ENCODE data around the gene THSD4.

DNA sequence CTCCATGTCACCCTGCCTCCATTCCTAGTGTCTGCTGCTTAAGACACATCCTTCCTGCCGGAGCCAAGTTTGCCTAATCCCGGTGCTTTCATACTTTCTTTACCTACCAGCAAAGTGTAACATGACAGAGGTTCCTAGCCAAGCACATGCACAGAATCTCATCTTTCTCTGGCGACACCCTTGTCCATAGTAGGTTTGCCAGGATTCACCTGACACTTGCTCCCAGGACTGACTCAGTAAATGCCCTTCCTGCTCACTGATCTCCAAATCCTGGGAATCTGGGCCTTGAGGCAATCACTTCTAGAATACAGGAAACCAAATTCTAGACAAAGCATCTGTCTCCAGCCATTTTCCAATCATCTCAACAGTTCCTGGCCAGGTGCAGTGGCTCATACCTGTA, 684.9 kb downstream of the THSD4 start:
- TF ChIP-seq RAD21 (conservative IDR thresholded peaks at IDR 0.05) (no peak), POLR2AphosphoS5 (IDR thresholded peaks at IDR 0.05) (no peak), EZH2 (IDR thresholded peaks at IDR 0.05; ENCODE audit: borderline replicate concordance, insufficient read depth, low read length, poor library complexity, severe bottlenecking) (no peak)
- TF ChIP-seq, protein P1, sequence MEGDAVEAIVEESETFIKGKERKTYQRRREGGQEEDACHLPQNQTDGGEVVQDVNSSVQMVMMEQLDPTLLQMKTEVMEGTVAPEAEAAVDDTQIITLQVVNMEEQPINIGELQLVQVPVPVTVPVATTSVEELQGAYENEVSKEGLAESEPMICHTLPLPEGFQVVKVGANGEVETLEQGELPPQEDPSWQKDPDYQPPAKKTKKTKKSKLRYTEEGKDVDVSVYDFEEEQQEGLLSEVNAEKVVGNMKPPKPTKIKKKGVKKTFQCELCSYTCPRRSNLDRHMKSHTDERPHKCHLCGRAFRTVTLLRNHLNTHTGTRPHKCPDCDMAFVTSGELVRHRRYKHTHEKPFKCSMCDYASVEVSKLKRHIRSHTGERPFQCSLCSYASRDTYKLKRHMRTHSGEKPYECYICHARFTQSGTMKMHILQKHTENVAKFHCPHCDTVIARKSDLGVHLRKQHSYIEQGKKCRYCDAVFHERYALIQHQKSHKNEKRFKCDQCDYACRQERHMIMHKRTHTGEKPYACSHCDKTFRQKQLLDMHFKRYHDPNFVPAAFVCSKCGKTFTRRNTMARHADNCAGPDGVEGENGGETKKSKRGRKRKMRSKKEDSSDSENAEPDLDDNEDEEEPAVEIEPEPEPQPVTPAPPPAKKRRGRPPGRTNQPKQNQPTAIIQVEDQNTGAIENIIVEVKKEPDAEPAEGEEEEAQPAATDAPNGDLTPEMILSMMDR (IDR thresholded peaks at IDR 0.05; ENCODE audit: poor library complexity, severe bottlenecking): no peak
- TF ChIP-seq, protein P2, sequence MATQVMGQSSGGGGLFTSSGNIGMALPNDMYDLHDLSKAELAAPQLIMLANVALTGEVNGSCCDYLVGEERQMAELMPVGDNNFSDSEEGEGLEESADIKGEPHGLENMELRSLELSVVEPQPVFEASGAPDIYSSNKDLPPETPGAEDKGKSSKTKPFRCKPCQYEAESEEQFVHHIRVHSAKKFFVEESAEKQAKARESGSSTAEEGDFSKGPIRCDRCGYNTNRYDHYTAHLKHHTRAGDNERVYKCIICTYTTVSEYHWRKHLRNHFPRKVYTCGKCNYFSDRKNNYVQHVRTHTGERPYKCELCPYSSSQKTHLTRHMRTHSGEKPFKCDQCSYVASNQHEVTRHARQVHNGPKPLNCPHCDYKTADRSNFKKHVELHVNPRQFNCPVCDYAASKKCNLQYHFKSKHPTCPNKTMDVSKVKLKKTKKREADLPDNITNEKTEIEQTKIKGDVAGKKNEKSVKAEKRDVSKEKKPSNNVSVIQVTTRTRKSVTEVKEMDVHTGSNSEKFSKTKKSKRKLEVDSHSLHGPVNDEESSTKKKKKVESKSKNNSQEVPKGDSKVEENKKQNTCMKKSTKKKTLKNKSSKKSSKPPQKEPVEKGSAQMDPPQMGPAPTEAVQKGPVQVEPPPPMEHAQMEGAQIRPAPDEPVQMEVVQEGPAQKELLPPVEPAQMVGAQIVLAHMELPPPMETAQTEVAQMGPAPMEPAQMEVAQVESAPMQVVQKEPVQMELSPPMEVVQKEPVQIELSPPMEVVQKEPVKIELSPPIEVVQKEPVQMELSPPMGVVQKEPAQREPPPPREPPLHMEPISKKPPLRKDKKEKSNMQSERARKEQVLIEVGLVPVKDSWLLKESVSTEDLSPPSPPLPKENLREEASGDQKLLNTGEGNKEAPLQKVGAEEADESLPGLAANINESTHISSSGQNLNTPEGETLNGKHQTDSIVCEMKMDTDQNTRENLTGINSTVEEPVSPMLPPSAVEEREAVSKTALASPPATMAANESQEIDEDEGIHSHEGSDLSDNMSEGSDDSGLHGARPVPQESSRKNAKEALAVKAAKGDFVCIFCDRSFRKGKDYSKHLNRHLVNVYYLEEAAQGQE (IDR thresholded peaks at IDR 0.05; ENCODE audit: borderline replicate concordance): no peak

All from neural cell (in vitro differentiated cells).